Adrenal gland (tissue), 12 donors: ENCODE data around the gene FPR2. TPM values are rescaled to one million over a fixed set of nuclear protein-coding genes. Genes with fewer than 3 reads are reported as not detected.

ENCODE experiments used
- DNase-seq, 7 donors: peaks; one replicate each; pipeline ENCODE4 v3.0.0-alpha.2; 2019 to 2020
- H3K27ac ChIP-seq, 5 donors: fragments of 200-600 bp; sonication (generic) in 4 of 5; 1 replicate in 3 of 5; 2 replicates in 2 of 5; pipeline versions ENCODE4 v1.5.1 to v1.8.0; 2016 to 2020; ENCODE audit warnings: mild to moderate bottlenecking in 1 of 5
- H3K27me3 ChIP-seq: fragments of 200-600 bp; 2 replicates; pipeline ENCODE4 v1.8.0; 2021
- H3K36me3 ChIP-seq, 2 donors: fragments of 200-600 bp; replicated peaks in 1 of 2; 1 replicate in 1 of 2; 2 replicates in 1 of 2; pipeline versions ENCODE4 v1.5.1 to v1.8.0; 2018 to 2022
- H3K4me1 ChIP-seq, 2 donors: fragments of 200-600 bp; replicated peaks in 1 of 2; 1 replicate in 1 of 2; 2 replicates in 1 of 2; pipeline versions ENCODE4 v1.5.1 to v1.8.0; 2018 to 2021
- H3K4me3 ChIP-seq, 4 donors: fragments of 200-600 bp; sonication (generic) in 3 of 4; one replicate each; pipeline ENCODE4 v1.5.1; 2016 to 2018
- H3K9me3 ChIP-seq, 3 donors: fragments of 200-600 bp; sonication (generic) in 1 of 3; replicated peaks in 1 of 3; 1 replicate in 2 of 3; 2 replicates in 1 of 3; pipeline versions ENCODE4 v1.5.1 to v1.8.0; 2016 to 2021
- CTCF ChIP-seq, 6 experiments: fragments of 450-650 bp in 4 of 6; fragments of 200-600 bp in 2 of 6; sonication (generic) in 1 of 6; IDR thresholded peaks; 1 replicate in 5 of 6; 2 replicates in 1 of 6; pipeline versions ENCODE4 v1.5.1 to v1.8.0; 2016 to 2021; ENCODE audit warnings: antibody characterized with exemption in 6 of 6, mild to moderate bottlenecking in 2 of 6, moderate library complexity in 1 of 6
- POLR2A ChIP-seq, 2 donors: fragments of 450-650 bp; IDR thresholded peaks; one replicate each; pipeline ENCODE4 v1.6.1; 2017; ENCODE audit warnings: antibody characterized with exemption in 2 of 2, mild to moderate bottlenecking in 2 of 2, moderate library complexity in 1 of 2
- WGBS, 4 donors: extraction: QIAGEN DNeasy Blood & Tissue Kit in 2 of 4; methylation state at CpG; one replicate each; pipeline versions ENCODE4 v1.1.5 to v1.1.7; 2013 to 2017; 5-methylcytosine and 5-hydroxymethylcytosine counted together
- intact Hi-C, 2 donors: fragments of 100-400 bp; cut with DNase I; formaldehyde crosslinking; loops; one replicate each; pipeline versions ENCODE4 v1.14.1 to v1.15.0; 2022 to 2023
- polyA plus RNA-seq, 3 donors: library from polyadenylated mRNA; stranded (reverse); fragments of 200-250 nt in 2 of 3; fragments of 350-450 nt in 1 of 3; fragmentation: Illumina TruSeq in 1 of 3; extraction: RNeasy Lipid Tissue Mini Kit (QIAGEN cat#74804) in 1 of 3; gene quantifications; one replicate each; pipeline ENCODE4 v1.2.3, GENCODE V29; 2013 to 2014
- total RNA-seq, 9 donors: library from RNA; depleted of rRNA in 4 of 9; stranded (reverse); fragments of >200 nt in 4 of 9; fragments of 120-200 nt in 1 of 9; fragmentation: NEBNext Ultra II Directional in 1 of 9; extraction: Animal tissue kit (Norgen Biotek cat#: 25700) in 1 of 9; gene quantifications; one replicate each; pipeline versions ENCODE4 v1.1.0 to v1.2.4, GENCODE V29; 2013 to 2023
- donor health status: healthy with polysubstance abuse.
- donor health status: Bipolar disorder and iron deficiency.
- donor health status: DM: yes; HTN: yes; CAD: no.
- donor health status: DM: no; HTN: no; CAD: no.
- donor health status: DM: no; HTN: no; CAD: no.
- donor health status: DM: yes; HTN: yes; CAD: no.

Gene FPR2
- total and polyA plus RNA-seq, 12 donors, result 0.24 to 5.5 (median 1.9) TPM; not detected in 1

- no peak for TF ChIP-seq CTCF (IDR thresholded peaks at IDR 0.05)
- WGBS, 4 donors, result 61 to 71% (median 66%) methylated on average over 2 of the region's 2 CpGs
- Histone ChIP-seq H3K27ac (no peak overlapping the region), H3K9me3 (no peaks in the 10 kb centered on the region), H3K4me1 (peaks cover 1 to 5% of the 10 kb centered on the region in 2 donors), H3K4me3 (no peak overlapping the region), H3K36me3 (no peaks in the 10 kb centered on the region), H3K27me3 (no peaks in the 10 kb centered on the region)
- DNase-seq, result no peak
- intact Hi-C loops, result no loop called here
Measured at GRCh38 chr19:51793994-51794393, 33.0 kb downstream of the FPR2 start.

- WGBS, 4 donors, result 49 to 64% (median 57%) methylated on average over 2 of the region's 2 CpGs
- Histone ChIP-seq H3K27me3 (no peaks in the 10 kb centered on the region), H3K4me3 (peak within 1 kb of the TSS in 2 of 4 donors; percentile 6 to 20), H3K27ac (peak within 1 kb of the TSS in 3 of 5 donors; percentile 5 to 77 (median 41)), H3K36me3 (no peaks in the 10 kb centered on the region), H3K4me1 (peaks cover 11 to 12% of the 10 kb centered on the region in 2 donors), H3K9me3 (no peaks in the 10 kb centered on the region)
- TF ChIP-seq POLR2A (IDR thresholded peaks at IDR 0.05), result no peak
- no peak for TF ChIP-seq CTCF (IDR thresholded peaks at IDR 0.05)
- intact Hi-C loops, result no loop called here
- DNase-seq, result no peak
Measured at GRCh38 chr19:51794885-51795490, 34.0 kb downstream of the FPR2 start, which contains the start of gene FPR3. TSS of gene FPR3 (plus strand) at chr19:51795157. CDS start at chr19:51823749, 28,592 bp downstream.

GRCh38 chr19:51796195-51796679 is 35.3 kb downstream of the FPR2 start:
- H3K4me3 ChIP-seq, result peak overlapping the region in 1 of 4 donors; percentile 6
- no peaks in the 10 kb centered on the region for H3K27me3 ChIP-seq
- DNase-seq, result peak in 2 of 7 donors; percentile 58 to 60
- H3K4me1 ChIP-seq, result peaks cover 15 to 19% of the 10 kb centered on the region in 2 donors
- intact Hi-C loops, result no loop called here
- no peaks in the 10 kb centered on the region for H3K9me3 ChIP-seq
- peak overlapping the region in 4 of 5 donors; percentile 21 to 86 (median 50) for H3K27ac ChIP-seq
- H3K36me3 ChIP-seq, result no peaks in the 10 kb centered on the region
- WGBS, 4 donors, result 57 to 78% (median 73%) methylated on average over 8 of the region's 8 CpGs
- peak; percentile 16 to 19 for TF ChIP-seq POLR2A (IDR thresholded peaks at IDR 0.05)
- TF ChIP-seq CTCF (IDR thresholded peaks at IDR 0.05), result no peak

- 46 to 71% (median 63%) methylated on average over 5 of the region's 5 CpGs for WGBS, 4 donors
- TF ChIP-seq POLR2A (IDR thresholded peaks at IDR 0.05) (no peak), CTCF (IDR thresholded peaks at IDR 0.05) (no peak)
- intact Hi-C loops, result no loop called here
- H3K27ac ChIP-seq, result peak overlapping the region in 2 of 5 donors; percentile 77 to 86
- no peak for DNase-seq
- peaks cover 15 to 19% of the 10 kb centered on the region in 2 donors for H3K4me1 ChIP-seq
- H3K36me3 ChIP-seq, result no peaks in the 10 kb centered on the region
- H3K9me3 ChIP-seq, result no peaks in the 10 kb centered on the region
- peak overlapping the region in 1 of 4 donors; percentile 6 for H3K4me3 ChIP-seq
- H3K27me3 ChIP-seq, result no peaks in the 10 kb centered on the region
Measured at GRCh38 chr19:51797480-51797879, 36.5 kb downstream of the FPR2 start.
